ENCODE results near the gene CTLA4.
"Not testable (repeated sequence)": the region's sequence is repeated elsewhere in the genome, so short reads cannot be mapped to it uniquely, and the experiment has no call there.

Gene CTLA4

GRCh38 chr2:203873921-203874631 is 6.5 kb downstream of the CTLA4 start:
- TF ChIP-seq CTCF (IDR thresholded peaks at IDR 0.05) = no peak
- Histone ChIP-seq H3K36me3 (no peaks in the 10 kb centered on the region), H3K27me3 (peaks cover 4% of the 10 kb centered on the region), H3K9me3 (no peaks in the 10 kb centered on the region), H3K4me1 (ENCODE audit: control insufficient read depth in 1 of 2, insufficient read depth in 1 of 2, low read depth in 1 of 2, low read length in 1 of 2) (no peaks in the 10 kb centered on the region), H3K4me3 (ENCODE audit: low read depth in 1 of 2, low read length in 1 of 2) (no peak overlapping the region), H3K27ac (no peak overlapping the region)

GRCh38 chr2:203875471-203875870 is 7.9 kb downstream of the CTLA4 start:
- TF ChIP-seq CTCF (IDR thresholded peaks at IDR 0.05) = no peak
- H3K36me3 ChIP-seq = no peaks in the 10 kb centered on the region
- H3K4me1 ChIP-seq (ENCODE audit: control insufficient read depth in 1 of 2, insufficient read depth in 1 of 2, low read depth in 1 of 2, low read length in 1 of 2) = no peaks in the 10 kb centered on the region
- H3K4me3 ChIP-seq (ENCODE audit: low read depth in 1 of 2, low read length in 1 of 2) = no peak overlapping the region
- H3K27me3 ChIP-seq = no peaks in the 10 kb centered on the region
- no peak overlapping the region for H3K27ac ChIP-seq
- no peaks in the 10 kb centered on the region for H3K9me3 ChIP-seq

GRCh38 chr2:203876328-203876727 is 8.8 kb downstream of the CTLA4 start:
- no peak overlapping the region for H3K4me3 ChIP-seq (ENCODE audit: low read depth in 1 of 2, low read length in 1 of 2)
- no peaks in the 10 kb centered on the region for H3K36me3 ChIP-seq
- no peaks in the 10 kb centered on the region for H3K9me3 ChIP-seq
- TF ChIP-seq CTCF (IDR thresholded peaks at IDR 0.05) = no peak
- H3K27me3 ChIP-seq = no peaks in the 10 kb centered on the region
- H3K27ac ChIP-seq = no peak overlapping the region
- H3K4me1 ChIP-seq (ENCODE audit: control insufficient read depth in 1 of 2, insufficient read depth in 1 of 2, low read depth in 1 of 2, low read length in 1 of 2) = no peaks in the 10 kb centered on the region

- H3K4me1 ChIP-seq (ENCODE audit: control insufficient read depth in 1 of 2, insufficient read depth in 1 of 2, low read depth in 1 of 2, low read length in 1 of 2) = no peaks in the 10 kb centered on the region
- H3K4me3 ChIP-seq (ENCODE audit: low read depth in 1 of 2, low read length in 1 of 2) = no peak overlapping the region
- H3K9me3 ChIP-seq = no peaks in the 10 kb centered on the region
- no peaks in the 10 kb centered on the region for H3K27me3 ChIP-seq
- H3K36me3 ChIP-seq = no peaks in the 10 kb centered on the region
- TF ChIP-seq CTCF (IDR thresholded peaks at IDR 0.05) = no peak
- no peak overlapping the region for H3K27ac ChIP-seq
Observed at GRCh38 chr2:203878063-203878462, 10.5 kb downstream of the CTLA4 start.

- Histone ChIP-seq H3K4me3 (ENCODE audit: low read depth in 1 of 2, low read length in 1 of 2) (no peak overlapping the region), H3K4me1 (ENCODE audit: control insufficient read depth in 1 of 2, insufficient read depth in 1 of 2, low read depth in 1 of 2, low read length in 1 of 2) (peaks cover 3 to 6% of the 10 kb centered on the region in 2 experiments), H3K27me3 (no peaks in the 10 kb centered on the region), H3K36me3 (no peaks in the 10 kb centered on the region), H3K9me3 (no peaks in the 10 kb centered on the region), H3K27ac (no peak overlapping the region)
- TF ChIP-seq CTCF (IDR thresholded peaks at IDR 0.05) = no peak
Observed at GRCh38 chr2:203880557-203881125, 13.1 kb downstream of the CTLA4 start.

GRCh38 chr2:203881185-203881584 is 13.6 kb downstream of the CTLA4 start:
- not testable (repeated sequence) for H3K4me3 ChIP-seq (ENCODE audit: low read depth in 1 of 2, low read length in 1 of 2); H3K9me3 ChIP-seq; H3K36me3 ChIP-seq; H3K27me3 ChIP-seq; H3K27ac ChIP-seq
- H3K4me1 ChIP-seq (ENCODE audit: control insufficient read depth in 1 of 2, insufficient read depth in 1 of 2, low read depth in 1 of 2, low read length in 1 of 2) = peaks cover 9 to 11% of the 10 kb centered on the region in 2 experiments
